ENCODE results near the gene HHIP.

Gene HHIP

DNA sequence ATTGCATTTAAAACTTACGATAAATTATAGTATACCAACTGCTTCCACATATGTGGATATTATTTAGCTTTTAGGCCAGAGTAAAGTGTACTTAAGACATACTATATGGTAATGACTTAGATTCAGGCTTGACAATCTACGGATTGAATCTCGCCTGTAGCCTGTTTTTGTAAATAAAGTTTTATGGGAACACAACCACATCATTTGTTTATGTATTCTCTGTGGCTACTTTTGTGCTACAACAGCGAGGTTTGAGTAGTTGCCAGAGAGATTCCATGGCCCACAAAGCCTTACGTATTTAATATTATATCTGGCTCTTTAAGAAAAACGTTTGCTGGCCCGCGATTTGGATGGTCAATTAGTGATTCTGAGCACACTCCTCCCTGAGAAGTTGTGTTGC is 37.6 kb downstream of the HHIP start:
- H3K27ac Mint-ChIP-seq, result no peak overlapping the region
- H3K27me3 Mint-ChIP-seq, result no peaks in the 10 kb centered on the region
- no peak overlapping the region for H3K4me3 Mint-ChIP-seq
- peaks cover 4% of the 10 kb centered on the region for H3K9me3 Mint-ChIP-seq
- H3K4me1 Mint-ChIP-seq (ENCODE audit: low read depth), result no peaks in the 10 kb centered on the region
- no peaks in the 10 kb centered on the region for H3K36me3 Mint-ChIP-seq (ENCODE audit: low read depth)

DNA sequence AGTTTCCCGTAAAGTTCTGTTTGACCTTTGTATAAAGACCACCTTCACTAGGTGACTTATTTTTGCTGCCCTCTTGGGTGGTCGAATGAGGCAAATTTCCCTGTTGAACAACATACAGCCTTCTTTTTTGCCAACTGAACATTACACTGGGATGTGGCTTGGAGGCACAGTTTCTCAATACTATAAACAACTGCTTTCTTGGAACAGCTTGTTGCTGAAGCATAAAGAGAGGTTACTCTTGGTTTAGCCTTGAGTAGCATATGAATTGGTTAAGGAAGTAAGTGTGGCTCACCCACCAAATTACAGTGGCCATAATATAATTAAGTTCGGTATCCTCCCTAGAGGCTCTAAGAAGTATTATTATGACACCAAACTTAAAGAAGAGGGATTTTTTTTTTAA is 40.0 kb downstream of the HHIP start:
- Mint-ChIP-seq H3K4me3 (no peak overlapping the region), H3K27me3 (no peaks in the 10 kb centered on the region), H3K9me3 (peaks cover 4% of the 10 kb centered on the region), H3K4me1 (ENCODE audit: low read depth) (no peaks in the 10 kb centered on the region), H3K27ac (no peak overlapping the region), H3K36me3 (ENCODE audit: low read depth) (no peaks in the 10 kb centered on the region)

GRCh38 chr4:144686921-144687320 is 41.0 kb downstream of the HHIP start:
- no peak overlapping the region for H3K27ac Mint-ChIP-seq
- H3K4me3 Mint-ChIP-seq, result no peak overlapping the region
- H3K9me3 Mint-ChIP-seq, result peaks cover 4% of the 10 kb centered on the region
- no peaks in the 10 kb centered on the region for H3K4me1 Mint-ChIP-seq (ENCODE audit: low read depth)
- H3K27me3 Mint-ChIP-seq, result no peaks in the 10 kb centered on the region
- H3K36me3 Mint-ChIP-seq (ENCODE audit: low read depth), result no peaks in the 10 kb centered on the region

DNA sequence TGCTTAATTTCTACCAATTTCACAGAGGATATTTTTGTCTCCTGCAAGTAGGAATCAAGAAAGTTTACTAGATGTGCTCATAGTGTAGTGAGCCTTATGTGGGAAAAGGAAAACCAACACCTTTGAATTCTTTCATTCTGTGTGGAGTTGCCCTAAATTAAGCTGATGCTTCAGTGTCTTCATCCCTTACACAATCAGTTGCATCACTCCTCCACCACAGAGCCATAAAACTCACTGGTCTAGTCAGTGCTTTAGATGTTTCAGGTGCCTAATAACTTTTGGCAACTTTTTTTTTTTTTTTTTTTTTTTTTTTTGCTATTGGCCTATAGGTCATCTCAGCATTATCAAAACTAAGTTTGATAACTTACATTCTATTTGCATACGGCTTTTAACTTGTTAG is 41.5 kb downstream of the HHIP start:
- peaks cover 4% of the 10 kb centered on the region for H3K9me3 Mint-ChIP-seq

DNA sequence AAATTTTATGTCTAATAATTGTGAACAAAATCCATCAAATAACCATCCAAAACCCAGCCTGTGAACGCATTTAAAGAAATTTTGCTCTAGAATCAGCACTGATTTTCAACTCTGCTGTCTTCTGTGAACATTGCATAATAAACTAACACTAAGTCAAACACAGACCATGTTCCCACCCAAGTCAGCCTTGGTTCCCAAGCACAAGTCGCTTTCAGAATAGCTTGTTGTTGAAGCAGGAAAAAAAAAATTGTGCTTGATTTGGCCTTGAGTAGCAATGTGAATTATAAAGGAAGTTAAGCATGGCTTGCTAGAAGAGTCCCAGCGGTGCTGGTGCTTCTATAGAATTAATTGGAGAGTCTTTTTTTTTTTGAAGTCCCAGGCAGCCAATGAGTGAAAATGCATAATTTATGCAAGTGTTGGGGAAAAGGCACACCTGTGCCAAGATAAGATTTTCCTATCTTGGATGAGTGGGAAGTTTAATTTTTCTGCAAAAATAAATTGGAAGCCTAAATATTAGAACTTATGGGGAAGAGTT is 42.1 kb downstream of the HHIP start:
- H3K27ac Mint-ChIP-seq, result no peak overlapping the region
- no peak overlapping the region for H3K4me3 Mint-ChIP-seq
- H3K36me3 Mint-ChIP-seq (ENCODE audit: low read depth), result no peaks in the 10 kb centered on the region
- no peaks in the 10 kb centered on the region for H3K4me1 Mint-ChIP-seq (ENCODE audit: low read depth)
- peaks cover 4% of the 10 kb centered on the region for H3K9me3 Mint-ChIP-seq
- no peaks in the 10 kb centered on the region for H3K27me3 Mint-ChIP-seq

More for the DNA sequence above, 41.5 kb downstream of the HHIP start:
- H3K27ac Mint-ChIP-seq, result no peak overlapping the region
- H3K4me1 Mint-ChIP-seq (ENCODE audit: low read depth), result no peaks in the 10 kb centered on the region
- no peak overlapping the region for H3K4me3 Mint-ChIP-seq
- H3K27me3 Mint-ChIP-seq, result no peaks in the 10 kb centered on the region
- no peaks in the 10 kb centered on the region for H3K36me3 Mint-ChIP-seq (ENCODE audit: low read depth)

DNA sequence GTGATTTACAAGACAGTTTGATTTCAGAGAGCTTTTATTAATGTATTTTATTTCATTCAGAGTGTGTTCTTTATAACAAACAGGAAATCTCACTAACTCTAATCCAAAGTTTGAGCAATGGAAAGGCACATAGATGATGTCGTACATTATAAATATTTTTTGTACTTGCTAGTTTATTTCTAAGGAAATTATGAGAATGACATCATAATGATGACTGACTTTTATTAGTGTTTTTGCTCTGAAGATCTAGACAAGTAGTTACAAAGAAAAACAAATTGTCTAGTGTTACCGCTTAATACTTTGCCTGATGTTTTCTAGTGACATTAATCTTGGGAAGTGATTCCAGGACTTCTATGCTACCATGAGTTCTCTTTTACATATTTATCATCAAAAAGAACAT is 43.2 kb downstream of the HHIP start:
- Mint-ChIP-seq H3K4me3 (no peak overlapping the region), H3K27ac (no peak overlapping the region), H3K36me3 (ENCODE audit: low read depth) (no peaks in the 10 kb centered on the region)

DNA sequence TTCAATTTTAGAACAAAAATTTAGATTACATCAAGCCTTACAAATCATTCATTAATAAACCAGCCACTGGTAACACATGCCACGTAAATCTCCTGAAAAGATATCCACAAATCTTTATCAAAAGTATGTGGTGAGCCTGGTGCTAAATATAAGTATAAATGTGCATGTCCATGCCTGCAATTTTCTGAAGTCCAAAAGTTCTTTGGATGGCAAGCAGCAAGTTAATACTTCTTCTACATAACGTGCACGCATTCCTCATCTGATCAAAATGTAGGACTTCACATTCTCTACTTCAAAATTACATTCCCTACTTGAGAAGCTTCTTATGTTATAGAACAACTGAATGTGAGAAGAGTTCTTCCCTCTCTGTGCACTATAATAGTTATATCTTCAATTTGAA is 49.8 kb downstream of the HHIP start:
- Mint-ChIP-seq H3K36me3 (ENCODE audit: low read depth) (no peaks in the 10 kb centered on the region), H3K27ac (no peak overlapping the region), H3K27me3 (no peaks in the 10 kb centered on the region), H3K4me3 (no peak overlapping the region), H3K4me1 (ENCODE audit: low read depth) (no peaks in the 10 kb centered on the region), H3K9me3 (no peaks in the 10 kb centered on the region)

More for the DNA sequence above, 43.2 kb downstream of the HHIP start:
- H3K27me3 Mint-ChIP-seq, result no peaks in the 10 kb centered on the region
- peaks cover 4% of the 10 kb centered on the region for H3K9me3 Mint-ChIP-seq
- no peaks in the 10 kb centered on the region for H3K4me1 Mint-ChIP-seq (ENCODE audit: low read depth)

GRCh38 chr4:144696376-144696775 is 50.4 kb downstream of the HHIP start:
- no peak overlapping the region for H3K4me3 Mint-ChIP-seq
- H3K9me3 Mint-ChIP-seq, result no peaks in the 10 kb centered on the region
- H3K36me3 Mint-ChIP-seq (ENCODE audit: low read depth), result no peaks in the 10 kb centered on the region
- H3K27me3 Mint-ChIP-seq, result no peaks in the 10 kb centered on the region
- no peaks in the 10 kb centered on the region for H3K4me1 Mint-ChIP-seq (ENCODE audit: low read depth)
- H3K27ac Mint-ChIP-seq, result no peak overlapping the region

GRCh38 chr4:144699565-144699964 is 53.6 kb downstream of the HHIP start:
- H3K27ac Mint-ChIP-seq, result no peak overlapping the region
- no peaks in the 10 kb centered on the region for H3K4me1 Mint-ChIP-seq (ENCODE audit: low read depth)
- peaks cover 4% of the 10 kb centered on the region for H3K9me3 Mint-ChIP-seq
- no peaks in the 10 kb centered on the region for H3K36me3 Mint-ChIP-seq (ENCODE audit: low read depth)
- H3K4me3 Mint-ChIP-seq, result no peak overlapping the region
- H3K27me3 Mint-ChIP-seq, result no peaks in the 10 kb centered on the region

DNA sequence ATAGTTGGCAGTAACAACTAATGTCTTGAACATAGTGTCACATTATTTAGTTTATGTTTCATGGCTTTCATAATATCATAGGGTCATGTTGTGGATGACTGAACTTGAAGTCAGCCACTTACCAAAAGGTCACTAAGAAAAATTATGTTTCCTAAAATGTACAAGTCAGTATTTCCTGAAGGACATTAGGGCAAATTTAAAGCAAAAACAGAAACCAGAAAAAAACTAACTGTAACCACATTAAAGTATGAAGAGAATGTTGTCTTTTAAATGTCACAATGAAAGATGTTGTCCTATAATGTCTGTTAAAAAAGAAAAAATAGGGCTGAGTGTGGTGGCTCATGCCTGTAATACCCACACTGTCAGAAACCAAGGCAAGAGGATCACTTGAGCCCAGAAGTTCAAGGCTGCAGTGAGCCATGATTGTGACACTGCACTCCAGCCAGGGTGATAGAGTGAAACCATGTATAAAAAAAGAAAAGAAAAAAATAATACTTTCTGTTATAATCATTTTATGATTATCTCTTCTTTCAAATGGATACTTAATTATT is 55.8 kb downstream of the HHIP start:
- Mint-ChIP-seq H3K9me3 (peaks cover 4% of the 10 kb centered on the region), H3K36me3 (ENCODE audit: low read depth) (no peaks in the 10 kb centered on the region), H3K4me3 (no peak overlapping the region), H3K27me3 (no peaks in the 10 kb centered on the region), H3K27ac (no peak overlapping the region), H3K4me1 (ENCODE audit: low read depth) (no peaks in the 10 kb centered on the region)

DNA sequence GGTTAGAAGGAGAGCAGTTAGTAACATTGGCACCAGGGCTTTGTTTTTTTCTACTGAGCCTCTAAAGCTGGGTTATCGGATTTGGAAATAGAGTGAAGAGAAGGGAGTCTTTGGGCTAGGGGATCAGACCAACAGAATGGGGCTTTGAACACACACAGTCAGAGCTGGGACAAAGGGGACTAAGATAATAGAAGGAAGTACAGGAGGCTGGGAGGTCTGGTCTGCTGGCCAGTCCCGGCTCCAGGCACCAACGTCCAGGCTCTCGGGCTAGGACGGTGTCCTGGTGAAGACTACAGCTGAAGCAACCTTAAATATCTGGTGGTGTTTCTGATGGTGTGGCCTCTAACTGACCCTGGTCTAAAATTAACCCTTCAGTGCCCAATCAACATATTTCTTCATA is 57.5 kb downstream of the HHIP start:
- Mint-ChIP-seq H3K9me3 (peaks cover 4% of the 10 kb centered on the region), H3K36me3 (ENCODE audit: low read depth) (no peaks in the 10 kb centered on the region), H3K27me3 (no peaks in the 10 kb centered on the region), H3K4me1 (ENCODE audit: low read depth) (no peaks in the 10 kb centered on the region), H3K4me3 (no peak overlapping the region), H3K27ac (no peak overlapping the region)

DNA sequence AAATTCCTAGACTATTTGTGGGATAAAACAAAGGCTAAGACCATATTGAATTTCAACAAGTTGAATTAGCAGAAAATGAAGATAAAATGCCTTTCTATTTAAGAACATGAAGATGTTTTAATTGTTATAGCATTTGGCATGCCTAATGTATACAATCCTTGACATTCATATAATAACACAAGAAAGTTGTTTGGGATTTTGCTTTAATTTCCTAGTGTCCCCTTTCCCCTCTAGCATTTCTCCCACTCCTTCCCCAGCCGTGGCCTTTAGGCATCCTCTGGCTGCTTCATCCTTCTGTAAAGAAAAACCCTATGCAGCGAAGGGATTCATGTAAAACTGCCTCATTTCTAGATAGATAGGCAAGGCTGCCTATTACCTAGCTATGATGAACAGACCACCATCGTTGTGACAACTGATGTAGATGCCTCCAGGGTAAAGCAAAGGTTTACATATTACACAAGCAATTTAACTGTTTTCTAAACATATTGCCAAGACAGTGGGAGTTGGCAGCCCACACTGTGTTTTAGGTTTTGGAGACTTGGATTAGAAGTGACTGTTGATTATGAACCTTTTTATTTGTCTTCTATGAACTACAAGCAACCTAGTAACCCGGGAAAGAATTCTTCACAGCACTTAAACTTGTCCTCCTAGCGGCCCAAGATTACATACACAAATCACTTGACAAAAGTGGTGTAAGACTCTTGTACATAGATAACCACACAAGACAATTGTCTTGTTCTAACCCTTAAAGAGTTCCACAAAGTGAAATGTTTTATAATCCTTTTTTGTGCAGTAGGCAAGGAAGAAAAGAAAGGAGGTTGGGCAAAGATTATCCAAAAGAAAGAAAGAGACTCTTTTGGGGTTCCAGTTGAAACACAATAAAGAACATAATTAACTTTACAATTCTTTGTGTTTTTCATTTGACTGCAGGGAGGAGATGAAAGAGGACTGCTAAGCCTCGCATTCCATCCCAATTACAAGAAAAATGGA is 59.9 kb downstream of the HHIP start:
- H3K4me1 Mint-ChIP-seq (ENCODE audit: low read depth), result no peaks in the 10 kb centered on the region
- no peak overlapping the region for H3K4me3 Mint-ChIP-seq
- H3K27me3 Mint-ChIP-seq, result no peaks in the 10 kb centered on the region
- H3K27ac Mint-ChIP-seq, result no peak overlapping the region
- peaks cover 4% of the 10 kb centered on the region for H3K9me3 Mint-ChIP-seq
- H3K36me3 Mint-ChIP-seq (ENCODE audit: low read depth), result no peaks in the 10 kb centered on the region

DNA sequence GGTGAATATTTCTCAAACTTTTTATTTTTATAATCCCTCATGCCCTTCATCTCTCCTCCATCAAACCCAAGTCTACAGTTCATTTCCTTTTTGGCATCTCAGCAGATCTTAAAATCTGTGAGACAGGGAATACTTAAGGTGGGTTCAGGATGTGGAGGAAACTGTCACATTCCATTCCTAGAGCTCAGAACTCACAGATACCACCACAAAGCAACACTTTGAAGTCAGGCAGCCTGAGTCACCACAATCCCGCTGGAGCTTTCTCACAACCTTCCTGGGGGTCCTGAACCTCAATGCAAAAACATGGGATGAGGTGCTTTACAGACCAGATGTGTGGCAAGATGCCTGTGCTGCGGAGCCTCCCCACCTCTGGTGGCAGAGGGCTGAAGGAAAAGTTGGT is 63.2 kb downstream of the HHIP start:
- Mint-ChIP-seq H3K4me3 (no peak overlapping the region), H3K36me3 (ENCODE audit: low read depth) (no peaks in the 10 kb centered on the region), H3K27me3 (no peaks in the 10 kb centered on the region), H3K27ac (no peak overlapping the region), H3K9me3 (no peaks in the 10 kb centered on the region), H3K4me1 (ENCODE audit: low read depth) (no peaks in the 10 kb centered on the region)

GRCh38 chr4:144709793-144710525 is 64.0 kb downstream of the HHIP start:
- Mint-ChIP-seq H3K4me1 (ENCODE audit: low read depth) (no peaks in the 10 kb centered on the region), H3K4me3 (no peak overlapping the region), H3K27me3 (no peaks in the 10 kb centered on the region), H3K9me3 (no peaks in the 10 kb centered on the region), H3K36me3 (ENCODE audit: low read depth) (no peaks in the 10 kb centered on the region), H3K27ac (no peak overlapping the region)

DNA sequence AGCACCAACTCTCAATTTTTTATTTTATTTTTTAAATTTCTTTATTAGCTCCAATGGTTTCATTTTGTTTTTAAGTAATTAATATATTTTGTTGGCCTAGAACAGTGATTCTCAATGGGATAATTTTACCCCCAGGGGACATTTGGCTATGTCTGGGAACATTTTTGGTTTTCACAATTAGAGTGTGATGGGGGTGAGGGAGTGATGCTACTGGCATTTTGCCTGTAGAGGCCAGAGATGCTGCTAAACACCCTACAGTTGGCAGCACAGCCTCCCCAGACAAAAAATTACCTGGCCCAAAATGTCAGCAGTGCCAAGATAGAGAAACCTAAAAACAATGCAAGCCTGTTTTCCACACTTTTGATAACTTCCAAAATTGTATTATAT is 64.6 kb downstream of the HHIP start:
- H3K4me1 Mint-ChIP-seq (ENCODE audit: low read depth), result no peaks in the 10 kb centered on the region
- no peaks in the 10 kb centered on the region for H3K36me3 Mint-ChIP-seq (ENCODE audit: low read depth)
- H3K4me3 Mint-ChIP-seq, result no peak overlapping the region
- no peaks in the 10 kb centered on the region for H3K27me3 Mint-ChIP-seq
- no peaks in the 10 kb centered on the region for H3K9me3 Mint-ChIP-seq
- no peak overlapping the region for H3K27ac Mint-ChIP-seq
